Activated naive CD4-positive, alpha-beta T cell treated with Interleukin-2 at 50 U/mL for 16 hours (primary cell): ENCODE results near the gene CRHR2.

Source experiments
- DNase-seq: peaks from one replicate; pipeline ENCODE4 v3.0.0-alpha.2; 2020

CRHR2 gene

DNA sequence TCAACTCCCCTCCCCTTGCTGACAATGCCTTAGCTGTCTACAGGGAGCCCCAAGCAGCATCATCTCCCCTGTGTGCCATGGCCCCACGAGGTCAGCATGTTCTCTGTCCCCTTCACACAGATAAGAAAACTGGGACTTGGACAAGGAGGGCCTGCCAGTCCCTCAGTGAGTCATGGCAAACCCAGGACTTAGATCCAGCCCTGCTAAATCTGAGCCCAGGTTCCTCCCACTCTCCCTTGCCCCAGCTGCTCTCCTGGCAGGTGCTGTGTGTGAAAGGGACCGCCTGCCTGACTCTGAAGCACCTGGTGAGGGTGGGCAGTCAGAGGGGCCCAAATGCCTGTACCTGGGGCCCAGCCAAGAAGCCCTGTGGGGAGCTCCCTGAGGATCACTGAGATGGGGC, 7.4 kb downstream of the CRHR2 start:
- no peak for DNase-seq

DNA sequence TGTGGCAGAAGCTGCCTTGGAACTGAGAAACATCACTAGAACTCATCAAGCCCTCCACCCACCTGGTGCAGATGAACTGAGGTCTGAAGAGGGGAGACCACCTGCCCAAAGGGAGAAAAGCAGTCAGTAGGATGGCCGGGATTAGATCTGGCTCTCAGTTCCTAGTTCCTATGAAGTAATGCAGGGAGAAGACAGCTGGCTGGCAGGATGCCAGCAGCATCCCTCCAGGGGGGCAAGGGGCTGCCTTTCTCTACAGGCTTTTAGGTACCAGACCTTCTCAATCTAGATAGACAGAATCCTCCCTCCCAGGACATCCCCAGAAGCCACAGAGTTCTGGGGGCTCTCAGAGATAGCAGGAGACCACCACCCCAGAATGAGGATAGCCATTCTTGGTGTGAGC, 7.8 kb downstream of the CRHR2 start:
- DNase-seq = no peak

DNA sequence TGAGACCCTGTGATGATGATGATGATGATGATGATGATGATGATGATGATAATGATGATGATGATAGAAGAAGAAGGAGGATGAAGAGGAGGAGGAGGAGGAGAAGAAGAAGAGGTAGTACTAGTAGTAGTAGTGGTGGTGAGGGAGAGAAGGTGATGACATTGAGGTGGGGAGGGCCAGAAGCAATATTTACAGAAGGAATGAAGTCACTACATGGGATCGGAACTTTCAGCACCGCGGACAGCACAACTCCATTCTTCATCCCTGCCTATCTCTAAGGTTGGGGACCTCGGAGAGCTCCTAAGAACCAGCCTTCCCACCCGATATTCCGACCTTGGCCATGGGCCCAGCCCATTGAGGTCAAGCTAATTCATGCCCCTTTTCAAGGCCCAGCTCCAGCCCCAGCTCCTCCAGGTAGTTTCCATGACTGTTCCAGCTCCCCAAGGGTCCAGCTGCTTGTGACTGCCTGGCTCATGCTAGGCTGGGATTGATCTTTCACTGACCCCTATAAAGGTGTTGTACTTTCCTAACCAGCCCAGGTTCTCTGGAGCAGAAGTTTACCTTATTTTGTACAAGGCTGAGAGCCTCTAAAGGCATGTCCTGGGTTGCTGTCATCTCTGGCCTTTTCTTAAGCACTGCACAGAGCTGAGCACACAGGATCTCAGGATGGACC, 10.3 kb downstream of the CRHR2 start:
- DNase-seq = no peak

DNA sequence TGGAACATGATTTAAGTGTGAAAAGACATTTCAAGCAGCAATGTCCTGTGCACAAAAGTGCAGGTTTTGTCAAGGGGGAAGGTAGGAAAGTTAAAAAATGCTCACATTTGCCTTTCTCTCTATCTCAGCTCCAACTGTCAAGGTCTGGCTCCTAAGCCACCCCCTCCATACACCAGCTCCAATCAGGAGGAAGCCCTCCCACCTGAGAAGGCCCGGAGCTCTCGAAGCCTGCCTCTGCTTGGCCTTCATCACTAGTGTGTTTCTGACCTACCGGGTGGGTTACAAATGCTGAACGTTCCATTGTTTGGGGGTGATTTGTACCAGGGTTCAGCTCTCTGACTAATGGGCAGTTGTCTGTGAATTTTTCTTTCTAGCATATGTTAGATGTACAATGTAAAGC, 14.2 kb downstream of the CRHR2 start:
- DNase-seq = no peak

DNA sequence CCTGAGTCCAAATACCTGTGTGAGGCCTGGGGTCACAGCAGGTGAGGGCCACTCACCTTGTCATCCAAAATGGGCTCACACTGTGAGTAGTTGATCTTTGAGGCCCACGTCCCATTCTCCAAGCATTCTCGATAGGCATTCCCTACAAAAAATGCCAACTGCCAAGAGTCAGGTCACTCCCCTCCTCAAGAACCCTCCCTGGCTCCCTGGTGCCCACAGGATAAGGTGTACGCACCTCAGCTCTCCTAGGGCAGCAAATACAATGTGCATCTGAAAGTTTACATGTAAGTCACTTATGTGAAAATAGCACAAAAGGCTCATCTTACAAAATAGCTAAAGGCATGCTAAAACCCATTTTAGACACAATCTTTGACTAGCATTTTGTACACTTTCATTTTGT, 15.1 kb downstream of the CRHR2 start:
- DNase-seq = no peak

DNA sequence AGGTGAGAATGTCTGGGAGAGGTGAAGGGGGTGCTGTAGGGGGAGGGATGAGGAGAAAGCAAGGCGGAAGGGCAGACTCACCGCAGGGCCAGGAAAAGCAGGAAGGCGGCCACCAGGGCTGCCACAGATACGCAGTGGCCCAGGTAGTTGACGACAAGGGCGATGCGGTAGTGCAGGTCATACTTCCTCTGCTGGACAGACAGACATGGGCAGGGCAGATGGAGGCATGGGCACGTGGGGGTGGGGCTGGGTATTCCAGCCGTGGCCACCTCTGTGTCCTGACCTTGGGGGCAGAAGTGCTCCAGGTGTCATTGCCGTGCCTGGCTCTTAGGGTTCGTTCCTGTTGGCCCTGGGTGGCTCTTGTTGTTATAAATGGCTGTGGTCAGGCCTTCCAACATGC, 16.8 kb downstream of the CRHR2 start:
- DNase-seq = no peak

DNA sequence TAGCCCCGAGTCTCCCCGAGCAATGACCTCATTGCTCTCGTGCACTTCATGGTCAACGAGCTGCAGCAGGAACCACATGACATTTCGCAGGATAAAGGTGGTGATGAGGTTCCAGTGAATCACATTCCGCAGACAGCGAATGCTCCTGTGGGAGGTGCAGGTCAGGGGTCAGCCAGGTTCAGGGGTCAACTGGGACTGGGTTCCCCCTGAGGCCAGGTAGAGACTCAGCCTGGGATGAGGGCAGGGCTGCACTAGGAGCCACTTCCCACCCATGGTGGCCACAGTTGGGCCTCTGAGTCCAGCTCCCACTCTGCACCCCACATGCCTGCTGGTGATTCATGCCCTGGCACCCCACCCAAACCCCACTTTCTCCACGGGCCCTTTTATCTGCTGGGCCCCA, 17.2 kb downstream of the CRHR2 start:
- DNase-seq = no peak

DNA sequence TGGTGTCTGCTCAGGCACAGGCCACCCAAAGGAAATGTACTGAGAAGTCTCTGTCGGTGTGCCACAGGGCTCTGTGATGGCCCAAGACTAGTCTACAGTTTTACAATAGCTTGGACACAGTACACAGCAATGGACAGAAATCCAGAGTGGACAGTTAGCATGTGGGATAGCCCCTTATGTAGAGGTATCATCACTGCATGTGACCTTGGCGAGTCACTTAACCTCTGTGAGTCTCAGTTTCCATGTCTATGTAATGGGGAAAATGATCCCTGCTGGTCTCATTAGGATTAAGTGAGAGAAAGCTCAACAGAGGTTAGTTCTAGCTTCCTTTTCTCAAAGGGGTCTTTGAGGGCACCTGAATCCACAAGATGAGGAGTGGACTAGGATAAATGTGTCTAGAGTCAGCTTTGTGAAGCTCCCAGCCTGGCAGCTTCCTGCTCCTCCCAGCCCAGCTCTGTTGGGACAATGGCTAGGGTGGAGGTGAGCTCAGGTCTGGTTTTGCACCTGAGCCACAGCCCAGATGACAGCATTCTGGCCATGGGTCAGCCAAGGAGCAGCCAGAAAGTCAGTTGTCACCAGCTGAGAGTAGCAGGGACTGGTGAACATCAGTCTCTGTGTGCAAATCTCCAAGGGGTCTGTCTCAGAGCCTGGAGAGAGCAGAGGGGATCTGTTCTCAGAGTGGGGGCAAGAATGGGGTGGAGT, 17.9 kb downstream of the CRHR2 start:
- no peak for DNase-seq

DNA sequence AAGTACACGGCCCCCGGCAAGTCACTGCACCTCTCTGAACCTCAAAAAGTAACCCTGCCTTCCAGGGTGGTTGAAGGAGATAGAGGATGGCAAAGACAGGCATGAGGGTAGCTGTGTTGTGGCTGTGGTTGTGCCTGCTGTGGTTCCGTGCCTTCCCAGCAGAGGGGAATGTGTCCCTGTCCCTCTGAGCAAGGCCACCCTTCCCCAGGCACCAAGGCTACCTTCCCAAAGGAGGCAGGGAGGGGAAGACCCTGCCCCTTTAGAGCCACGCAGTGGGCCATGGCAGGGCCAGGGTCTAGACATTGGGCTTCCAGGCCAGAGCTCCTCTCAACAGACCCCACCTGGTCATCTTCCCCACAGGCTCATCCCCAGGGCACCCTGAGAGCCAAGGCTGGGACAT, 18.8 kb downstream of the CRHR2 start:
- DNase-seq = no peak

DNA sequence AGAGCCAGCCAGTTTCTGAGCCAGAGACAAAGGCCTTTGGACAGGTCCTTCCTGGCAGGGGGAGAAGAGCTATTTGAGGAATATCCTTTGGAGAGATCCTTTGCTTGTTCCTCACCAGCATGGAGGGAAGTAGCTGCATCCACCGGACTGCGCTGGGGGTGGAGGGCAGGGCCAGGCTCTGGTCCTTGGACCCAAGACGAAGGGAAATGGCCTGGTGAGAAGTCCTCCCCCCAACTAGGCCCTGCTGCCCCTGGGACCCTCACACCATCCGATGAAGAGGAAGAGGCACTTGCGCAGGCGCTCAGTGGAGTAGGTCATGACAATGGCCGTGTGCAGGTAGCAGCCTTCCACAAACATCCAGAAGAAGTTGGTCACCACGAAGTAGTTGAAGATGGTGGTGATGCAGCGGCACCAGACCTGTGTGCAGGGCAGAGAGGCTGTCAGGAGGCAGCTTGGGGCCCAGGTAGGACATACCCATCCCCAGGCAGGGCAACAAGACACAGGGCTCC, 19.8 kb downstream of the CRHR2 start:
- no peak for DNase-seq

DNA sequence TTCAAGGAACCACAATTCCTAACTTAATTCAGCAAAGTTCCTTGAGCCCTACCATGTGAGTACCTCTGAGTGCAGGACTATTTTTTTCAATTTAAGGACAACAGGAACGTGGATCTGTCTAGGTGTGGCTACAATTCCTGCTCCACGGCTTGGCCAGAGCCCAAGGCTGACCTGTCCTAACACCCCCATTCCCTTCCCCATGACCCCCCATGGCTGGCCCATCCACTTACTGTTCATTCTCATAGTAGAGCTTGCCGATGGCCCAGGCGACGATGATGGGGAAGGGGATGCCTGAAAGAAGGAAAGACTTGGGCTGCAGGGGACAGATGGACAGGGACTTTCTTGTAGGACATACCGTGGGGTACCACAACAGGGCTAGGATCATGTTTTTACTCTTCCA, 20.3 kb downstream of the CRHR2 start:
- no peak for DNase-seq

DNA sequence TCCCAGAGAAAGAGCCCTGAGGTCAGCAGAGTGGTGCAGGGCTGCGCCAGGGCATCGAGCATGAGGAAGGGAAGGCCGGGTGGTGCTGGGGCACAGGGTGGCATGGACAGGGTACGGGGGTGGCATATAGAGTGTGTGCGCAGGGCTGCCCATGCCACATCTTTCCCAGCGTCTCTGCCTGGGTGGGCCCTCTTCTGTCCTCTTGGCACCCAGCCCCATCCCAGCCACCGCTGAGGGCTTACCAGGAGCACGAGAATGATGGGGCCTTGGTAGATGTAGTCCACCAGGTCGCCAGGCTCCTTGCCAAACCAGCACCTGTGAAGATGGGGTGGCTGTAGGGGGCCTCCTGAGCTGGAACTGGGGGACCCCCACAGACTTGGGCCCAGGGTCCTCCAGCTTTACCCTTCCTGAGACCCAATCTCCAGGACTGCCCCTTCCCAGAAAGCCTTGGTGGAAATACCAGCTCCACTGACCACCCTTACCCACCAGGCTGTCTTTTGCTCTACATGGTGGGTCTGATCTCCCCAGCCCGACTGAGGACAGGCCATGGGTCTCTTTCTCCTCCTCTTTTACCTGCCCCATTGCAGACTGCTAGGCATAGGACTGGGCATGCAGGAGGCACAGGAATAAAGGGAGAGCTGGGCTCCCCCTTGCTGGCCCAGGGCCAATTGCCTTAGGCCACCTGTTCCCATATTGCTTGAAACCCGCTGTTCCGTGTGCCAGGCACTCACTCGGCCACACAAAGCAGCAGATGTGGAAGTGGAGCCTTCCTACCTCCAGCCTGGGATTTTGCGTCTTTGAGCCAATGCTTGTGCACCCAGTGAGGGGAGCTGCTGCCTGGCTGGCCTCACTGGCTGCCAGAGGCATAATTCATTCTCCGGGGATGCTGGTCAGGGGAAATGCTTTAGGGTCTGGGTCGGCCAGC, 21.7 kb downstream of the CRHR2 start:
- DNase-seq = no peak

DNA sequence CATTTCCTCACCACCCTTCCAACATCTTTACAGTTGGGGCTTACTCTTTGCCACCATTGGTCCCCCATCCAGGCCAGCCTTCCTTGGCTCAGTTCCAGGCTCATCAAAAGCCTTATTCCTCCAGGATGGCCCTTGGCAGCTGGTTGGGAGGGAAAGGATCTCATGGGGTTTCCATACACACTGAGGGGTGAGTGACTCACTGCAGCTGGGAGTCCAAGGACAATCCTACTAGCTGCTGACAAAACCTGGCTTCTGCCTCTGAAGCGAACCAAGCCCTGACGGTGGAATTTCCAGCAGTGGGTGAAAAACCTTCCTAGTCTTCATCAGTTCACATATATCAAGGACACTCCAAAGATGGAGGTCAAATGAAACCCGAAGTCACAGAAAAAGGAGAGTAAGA, 22.9 kb downstream of the CRHR2 start:
- no peak for DNase-seq

DNA sequence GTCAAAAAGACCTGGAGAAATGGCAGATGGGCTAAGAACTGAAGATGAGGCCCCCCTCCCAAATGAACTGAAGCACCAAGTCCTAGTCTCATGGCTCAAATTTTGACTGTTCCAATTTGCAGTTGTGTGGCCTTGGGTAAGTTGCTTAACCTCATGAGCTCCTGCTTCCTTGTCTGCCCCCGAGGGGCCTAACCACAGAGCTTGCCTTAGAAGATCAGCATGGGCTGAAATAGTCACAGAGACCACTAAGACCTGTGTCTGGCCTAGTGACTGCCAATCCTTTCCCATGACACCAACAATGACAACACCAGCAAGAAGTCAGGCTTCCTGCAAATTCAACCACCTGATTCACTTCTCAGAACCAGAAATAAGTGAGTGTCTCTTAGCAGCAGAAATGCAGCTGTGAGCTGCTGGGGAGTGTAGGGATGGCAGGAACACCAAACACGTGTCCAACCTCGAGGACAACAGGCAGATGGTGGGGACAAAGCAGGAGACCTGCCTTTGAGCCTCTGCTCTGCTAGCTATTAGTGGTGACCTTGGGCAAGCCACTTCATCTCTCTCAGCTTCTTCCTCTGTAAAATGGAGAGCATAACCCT, 23.7 kb downstream of the CRHR2 start:
- no peak for DNase-seq

DNA sequence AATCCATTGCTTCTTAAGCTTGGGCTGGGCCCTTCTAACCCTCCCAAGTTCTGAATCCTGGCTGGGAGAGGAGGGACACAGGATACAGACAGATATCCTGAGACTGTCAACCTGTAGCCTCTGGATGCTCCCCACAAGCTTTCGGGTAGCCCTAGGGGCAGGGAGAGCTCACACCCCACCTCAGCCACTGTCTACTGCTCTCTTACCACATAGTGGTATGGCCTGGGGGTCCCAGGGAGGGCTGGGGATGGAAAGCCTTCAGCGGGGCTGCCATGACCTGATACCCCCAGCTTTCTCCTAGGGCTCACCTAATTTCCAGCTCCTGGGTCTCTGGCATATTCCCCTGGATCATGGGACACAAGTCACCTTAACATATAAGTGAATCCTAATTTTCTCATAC, 25.1 kb downstream of the CRHR2 start:
- no peak for DNase-seq

DNA sequence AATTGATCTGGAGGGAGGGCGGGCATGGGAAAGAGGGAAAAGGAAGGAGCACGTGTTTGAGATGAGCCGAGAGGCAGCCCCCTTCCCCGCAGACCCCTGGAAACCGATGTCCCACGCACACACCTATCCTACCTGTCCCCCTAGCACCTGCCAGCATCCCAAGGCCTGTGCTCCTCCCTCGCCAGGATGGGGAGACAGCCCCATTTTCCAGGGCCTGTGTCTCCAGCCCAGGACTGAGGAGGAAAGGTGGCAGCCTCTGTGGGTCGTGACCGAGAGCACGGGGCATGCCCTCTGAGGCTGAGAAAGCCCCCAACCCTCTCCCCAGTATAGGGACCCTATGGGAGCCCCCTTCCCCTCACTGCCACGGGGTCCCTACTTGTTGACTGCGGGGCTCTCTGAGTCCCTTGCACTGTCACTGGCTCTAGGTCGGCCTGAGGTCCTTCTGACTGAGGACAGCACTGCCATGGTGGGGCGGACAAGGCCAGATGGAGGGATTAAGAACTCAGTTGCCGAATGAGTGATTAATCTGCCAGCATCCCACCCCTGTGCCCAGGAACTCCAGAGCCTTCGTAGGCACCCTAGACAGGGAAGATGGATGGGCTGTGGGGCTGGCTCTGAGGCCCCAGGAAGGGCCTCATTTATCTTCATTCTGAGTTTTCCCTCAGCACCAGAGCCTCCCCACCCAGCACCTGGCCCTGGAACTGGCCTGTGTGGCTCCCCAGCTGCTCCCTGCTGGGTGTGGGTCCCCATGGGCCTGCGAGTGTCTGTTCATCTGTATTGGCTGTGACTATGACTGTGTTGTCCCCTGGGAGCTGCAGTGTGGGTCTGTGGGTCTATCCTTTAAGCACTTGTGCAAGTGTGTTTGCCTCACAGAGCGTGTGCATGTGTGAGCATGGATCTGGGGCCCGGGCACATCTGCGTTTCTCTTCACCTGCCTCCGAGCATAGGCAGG, 26.0 kb downstream of the CRHR2 start:
- DNase-seq = no peak

DNA sequence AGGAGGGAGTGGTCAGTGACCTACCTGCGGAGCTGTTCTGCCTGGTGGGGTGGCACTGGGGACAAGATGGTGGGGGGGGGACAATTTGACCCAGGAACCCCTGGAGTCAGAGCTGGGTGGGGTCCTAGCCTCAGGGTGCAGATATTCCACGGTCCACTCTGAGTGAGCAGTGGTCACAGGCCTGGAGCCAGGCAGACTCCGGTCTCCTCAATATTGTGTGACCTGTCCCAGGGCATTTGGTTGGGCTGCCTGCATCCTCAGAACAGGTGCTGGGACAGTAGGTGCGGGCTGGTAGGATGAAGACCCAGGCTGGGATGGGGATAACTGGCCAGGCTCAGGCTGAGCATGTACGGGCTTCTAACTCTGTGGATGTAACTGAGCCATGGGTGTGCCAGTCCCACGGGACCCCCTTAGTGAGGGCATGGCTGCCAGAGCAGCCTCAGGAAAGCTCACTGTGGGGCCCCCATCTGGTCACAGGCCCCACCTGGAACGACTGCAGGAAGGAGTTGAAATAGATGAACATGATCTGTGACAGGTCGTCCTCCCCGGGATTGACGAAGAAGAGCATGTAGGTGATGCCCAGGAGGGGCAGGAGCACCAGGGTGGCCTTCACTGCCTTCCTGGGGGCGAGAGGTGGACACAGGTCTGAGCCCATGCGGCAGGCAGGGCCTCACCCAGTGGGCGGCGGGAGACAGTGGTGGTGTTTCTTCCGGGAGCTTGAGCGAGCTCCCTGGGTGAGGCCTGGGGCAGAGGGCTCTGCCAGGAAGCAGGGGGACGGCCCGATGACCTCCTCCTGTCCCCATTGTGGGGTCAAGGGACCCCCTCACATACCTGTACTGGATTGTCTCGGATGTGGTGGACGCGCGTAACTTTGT, 26.9 kb downstream of the CRHR2 start:
- no peak for DNase-seq

DNA sequence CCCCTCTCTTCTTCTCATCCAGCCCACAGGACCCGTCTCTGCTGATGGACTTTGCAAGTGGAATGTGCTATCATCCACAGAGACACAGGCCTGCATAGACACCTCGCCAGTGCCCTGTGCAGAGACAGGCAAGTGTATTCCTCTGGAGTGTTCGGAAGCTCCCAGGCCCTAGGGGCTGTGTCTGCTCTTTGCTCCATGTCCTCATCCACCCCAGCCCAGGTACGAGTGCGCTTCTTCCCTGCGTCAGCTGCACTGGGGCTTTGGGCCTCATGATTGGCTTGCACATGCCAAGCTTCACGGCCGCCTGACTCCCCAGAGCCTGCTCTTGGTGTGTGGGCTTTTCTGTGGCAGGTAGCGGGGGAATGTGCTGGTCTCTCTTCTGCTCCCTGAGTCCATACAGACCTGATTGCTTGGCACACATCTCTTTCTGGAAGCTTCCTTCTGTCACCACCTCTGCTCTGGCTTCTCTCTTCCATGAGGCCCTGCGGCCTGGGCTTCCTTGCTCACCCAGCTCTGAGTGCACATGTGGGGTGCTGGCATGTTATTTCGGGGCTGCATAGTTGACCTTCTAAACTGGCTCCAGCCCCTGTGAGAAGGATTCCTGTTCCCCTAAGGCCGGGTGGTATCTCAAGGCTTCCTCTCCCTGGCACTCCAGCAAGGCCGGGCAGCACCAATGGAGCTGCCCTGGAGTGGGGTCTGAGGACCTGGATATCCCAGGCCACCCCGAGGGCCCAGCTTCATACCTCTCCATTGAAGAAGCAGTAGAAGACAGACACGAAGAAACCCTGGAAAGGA, 27.8 kb downstream of the CRHR2 start:
- no peak for DNase-seq

DNA sequence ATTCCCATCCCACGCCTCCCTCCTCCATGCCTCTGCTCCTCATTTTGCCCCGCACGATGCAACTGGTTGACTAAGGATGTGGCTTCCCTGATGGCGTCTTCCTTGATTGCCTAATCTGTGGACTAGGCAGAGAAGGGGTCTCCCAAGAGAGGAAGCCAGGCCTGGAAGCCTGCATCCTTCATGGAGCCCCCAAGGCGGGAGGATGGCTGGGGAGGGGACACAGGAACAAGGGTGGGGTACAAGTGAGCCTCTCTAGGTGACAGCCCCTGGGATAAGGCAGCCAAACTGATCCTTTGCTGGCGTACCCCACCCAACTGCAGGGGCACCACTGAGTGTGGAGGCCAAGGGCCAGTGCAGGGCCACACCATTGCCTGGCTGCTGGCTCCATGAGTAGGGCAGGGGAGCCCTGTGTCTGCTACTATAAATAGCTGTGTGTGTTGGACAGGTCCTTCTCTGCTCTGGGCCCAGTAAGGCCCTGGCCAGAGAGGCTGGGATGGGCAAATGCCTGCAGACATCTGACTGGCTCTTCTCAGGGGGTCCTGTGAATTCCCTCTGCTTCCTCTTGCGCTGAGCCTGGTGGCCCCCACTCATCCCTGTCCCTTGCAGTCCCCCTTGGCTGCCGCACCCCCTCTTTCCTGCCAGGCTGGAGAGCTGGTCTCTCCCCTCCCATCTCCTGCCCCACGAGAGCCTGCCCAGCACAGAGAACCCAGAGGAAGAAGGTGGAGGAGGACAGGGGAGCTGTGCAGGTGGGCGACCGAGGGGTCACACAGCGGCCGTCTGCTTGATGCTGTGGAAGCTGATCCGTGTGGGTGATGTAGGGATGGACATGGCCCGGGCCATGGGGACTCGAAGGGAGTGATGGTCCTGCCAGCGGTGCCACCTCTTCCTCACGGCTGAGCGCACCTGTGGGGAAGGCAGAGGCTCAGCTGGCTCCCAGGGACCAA, 29.3 kb downstream of the CRHR2 start:
- DNase-seq = no peak
